HG03039 (cell line): Measurements from ENCODE around the gene HEBP2.

Source experiments
- ATAC-seq: cut with Tn5 transposase; IDR thresholded peaks from one replicate; pipeline ENCODE4 v1.9.1; 2021; ENCODE audit warnings: mild to moderate bottlenecking, moderate library complexity; ENCODE audit not compliant: unreplicated experiment

Gene HEBP2

DNA sequence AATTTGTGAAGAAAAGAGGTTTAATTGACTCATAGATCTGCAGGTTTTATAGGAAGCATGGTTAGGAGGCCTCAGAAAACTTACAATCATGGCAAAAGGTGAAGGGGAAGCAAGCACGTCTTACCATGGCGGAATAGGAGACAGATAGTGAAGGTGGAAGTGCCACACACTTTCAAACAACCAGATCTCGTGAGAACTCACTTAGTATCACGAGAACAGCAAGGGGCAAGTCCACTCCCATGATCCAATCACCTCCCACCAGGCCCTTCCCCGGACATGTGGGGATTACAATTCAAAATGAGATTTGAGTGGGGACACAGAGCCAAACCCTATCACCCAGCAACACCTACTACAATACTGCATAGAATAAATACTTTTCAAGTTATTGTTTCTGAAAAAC lies 7.3 kb upstream of the HEBP2 start:
- no peak for ATAC-seq

DNA sequence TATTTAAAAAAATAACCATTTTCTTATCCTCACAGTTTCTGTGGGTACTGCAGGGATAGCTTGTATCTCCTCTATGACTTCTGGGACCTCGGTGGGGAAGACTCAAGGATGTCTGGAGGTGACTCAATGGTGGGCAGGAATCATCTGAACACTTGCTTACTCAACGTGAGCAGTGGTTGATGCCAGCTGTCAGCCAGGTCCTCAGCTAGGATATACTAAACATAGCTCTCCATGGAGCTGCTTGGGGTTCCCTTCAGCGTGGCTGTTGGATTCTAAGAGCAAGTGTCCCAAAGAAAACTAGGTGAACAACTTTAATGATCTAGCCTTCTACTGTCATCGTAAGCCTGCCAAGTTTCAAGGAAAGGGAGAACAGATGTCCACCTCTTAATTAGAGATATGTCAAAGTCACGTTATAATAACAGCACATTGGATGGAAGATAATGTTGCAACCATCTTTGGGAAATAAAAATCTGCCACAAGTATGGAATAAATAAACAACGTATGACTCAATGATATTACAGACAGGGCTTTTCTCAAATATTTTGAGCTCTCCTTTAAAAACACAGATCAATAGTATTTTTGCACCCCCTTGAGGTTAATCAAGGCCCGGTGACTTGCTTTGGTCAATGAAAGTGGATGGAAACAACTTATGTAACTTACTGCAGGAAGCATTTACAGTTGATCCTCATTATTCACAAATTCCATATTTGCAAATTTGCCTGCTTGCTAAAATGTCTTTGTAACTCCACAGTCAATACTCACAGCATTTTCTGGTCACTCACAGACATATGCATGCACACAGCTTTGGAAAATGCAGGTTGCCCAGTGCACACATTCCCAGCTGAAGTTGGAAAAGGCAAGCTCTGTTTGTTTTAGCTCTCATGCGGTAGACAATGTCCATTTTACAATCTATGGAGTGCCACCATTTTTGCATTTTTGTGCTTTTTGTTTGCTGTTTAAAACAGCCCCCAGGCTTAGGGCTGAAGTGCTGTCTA lies 6.6 kb upstream of the HEBP2 start:
- no peak for ATAC-seq

DNA sequence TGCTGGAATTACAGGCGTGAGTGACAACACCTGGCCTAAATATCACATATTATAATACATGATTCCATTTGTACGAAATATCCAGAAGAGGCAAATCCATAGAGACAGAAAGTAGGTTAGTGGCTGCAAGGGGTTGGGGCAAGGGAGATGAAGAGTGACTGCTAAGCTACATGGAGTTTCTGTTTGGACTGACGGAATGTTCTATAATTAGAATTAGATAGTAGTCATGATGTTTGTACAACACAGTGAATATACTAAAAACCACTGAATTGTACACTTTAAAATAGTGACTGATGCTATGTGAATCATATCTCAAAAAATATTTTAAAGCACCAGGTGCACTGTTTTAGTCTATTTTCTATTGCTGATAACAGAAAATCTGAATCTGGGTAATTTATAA lies 3.7 kb upstream of the HEBP2 start:
- ATAC-seq = no peak

DNA sequence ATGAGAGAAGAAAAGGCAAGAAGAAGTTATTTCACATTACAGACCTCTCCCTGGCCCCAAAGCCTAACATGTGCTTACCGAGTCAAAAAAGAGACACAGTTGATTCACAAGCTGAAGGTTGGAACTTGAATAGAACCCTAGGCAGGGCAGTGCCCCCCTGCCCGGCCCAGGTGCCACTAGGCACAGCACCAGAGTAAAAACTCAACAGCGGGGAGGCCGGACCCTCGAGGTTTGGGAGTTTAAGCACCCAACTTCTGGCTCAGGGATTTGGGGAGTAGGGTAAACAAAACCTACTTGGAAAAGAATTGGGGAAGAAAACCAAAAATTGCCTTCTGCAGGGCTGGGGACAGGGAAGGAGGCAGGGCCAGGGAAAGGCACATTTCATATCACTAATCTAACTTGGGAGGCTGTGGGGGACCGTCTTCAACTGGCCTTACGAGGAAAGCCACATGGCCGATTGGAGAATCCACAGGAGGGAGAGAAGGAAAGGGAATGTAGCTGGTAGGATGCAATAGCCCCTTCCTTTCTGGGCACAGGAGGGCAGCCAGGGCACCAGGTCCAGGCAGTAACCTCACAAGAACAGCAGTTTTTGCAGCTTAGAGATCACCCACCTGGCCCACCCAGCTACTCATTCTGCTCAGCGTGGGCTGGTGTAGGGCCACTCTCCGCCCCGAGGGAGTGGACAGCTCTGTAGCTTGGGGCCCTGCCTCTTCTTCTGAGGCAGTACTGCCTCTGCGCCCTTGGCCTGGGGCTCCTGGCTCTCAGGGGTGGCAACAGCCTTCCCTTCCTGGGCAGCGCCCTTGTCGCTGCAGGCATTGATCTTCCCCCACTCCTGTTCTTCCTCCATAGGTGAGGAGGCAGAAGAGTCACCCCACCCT lies 1.8 kb upstream of the HEBP2 start:
- no peak for ATAC-seq

DNA sequence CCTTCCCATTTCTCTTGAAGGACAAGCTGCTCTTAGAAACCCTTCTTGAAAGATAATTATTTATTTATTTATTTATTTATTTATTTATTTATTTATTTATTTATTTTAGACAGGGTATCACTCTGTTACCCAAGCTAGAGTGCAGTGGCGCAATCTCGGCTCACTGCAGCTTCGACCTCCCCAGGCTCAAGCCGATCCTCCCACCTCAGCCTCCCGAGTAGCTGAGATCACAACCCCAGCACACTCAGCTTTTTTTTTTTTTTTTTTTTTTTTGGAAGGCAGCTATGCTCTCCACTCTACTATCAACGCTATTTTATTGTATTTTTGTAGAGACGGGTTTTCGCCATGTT lies 1.2 kb upstream of the HEBP2 start:
- ATAC-seq = no peak

DNA sequence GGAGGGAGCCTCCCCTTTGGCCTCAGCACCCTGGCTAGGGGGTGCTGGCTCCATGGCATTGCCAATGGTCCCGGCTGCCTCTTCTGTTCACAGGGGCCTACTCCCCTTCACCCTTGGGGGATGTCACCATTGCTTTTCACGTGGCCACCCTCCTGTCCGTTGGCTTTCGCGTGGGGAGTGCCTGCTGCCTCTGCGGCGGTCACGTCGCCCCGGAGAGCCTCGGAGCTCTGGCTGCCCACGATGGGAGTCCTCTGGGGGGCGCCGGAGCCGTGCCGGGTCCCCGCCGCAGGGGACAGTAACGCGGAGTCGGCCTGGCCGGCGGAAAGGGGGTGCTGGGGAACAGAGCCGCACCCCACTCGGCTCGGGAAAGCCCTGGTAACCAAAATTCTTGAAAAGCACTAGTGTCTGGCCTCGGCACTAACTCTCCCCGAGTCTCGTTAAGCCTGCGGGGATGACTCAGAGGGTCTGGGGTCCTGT lies 661 bp upstream of the HEBP2 start:
- peak; percentile 1 for ATAC-seq

DNA sequence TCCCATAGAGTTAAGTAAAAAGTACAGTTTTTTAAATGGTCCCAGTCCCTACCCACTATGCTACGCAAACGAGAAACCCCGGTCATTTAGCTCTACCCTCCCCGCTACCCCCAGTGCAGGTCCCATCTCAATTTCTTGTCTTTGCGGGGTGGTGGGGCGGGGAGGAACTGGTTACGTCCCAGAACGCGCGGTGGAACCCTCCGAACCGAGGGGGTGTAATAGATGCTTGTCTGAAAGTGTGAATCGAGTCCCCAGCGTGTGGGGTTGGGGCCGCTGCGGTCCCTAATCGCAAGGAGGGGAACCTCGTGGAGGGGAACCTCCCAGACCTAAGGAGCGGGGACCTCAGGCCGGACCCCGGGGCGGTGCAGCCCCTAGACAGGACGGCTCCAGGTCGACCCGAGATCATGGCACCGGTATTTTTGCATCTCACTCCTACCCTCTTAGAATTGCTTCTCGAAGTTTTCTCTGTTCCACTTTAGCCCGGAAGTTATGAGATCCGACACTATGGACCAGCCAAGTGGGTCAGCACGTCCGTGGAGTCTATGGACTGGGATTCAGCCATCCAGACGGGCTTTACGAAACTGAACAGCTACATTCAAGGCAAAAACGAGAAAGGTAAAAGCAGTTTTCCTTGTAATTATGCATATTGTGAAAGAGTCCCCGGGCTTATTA lies 779 bp downstream of the HEBP2 start:
- peak; percentile 3 for ATAC-seq

DNA sequence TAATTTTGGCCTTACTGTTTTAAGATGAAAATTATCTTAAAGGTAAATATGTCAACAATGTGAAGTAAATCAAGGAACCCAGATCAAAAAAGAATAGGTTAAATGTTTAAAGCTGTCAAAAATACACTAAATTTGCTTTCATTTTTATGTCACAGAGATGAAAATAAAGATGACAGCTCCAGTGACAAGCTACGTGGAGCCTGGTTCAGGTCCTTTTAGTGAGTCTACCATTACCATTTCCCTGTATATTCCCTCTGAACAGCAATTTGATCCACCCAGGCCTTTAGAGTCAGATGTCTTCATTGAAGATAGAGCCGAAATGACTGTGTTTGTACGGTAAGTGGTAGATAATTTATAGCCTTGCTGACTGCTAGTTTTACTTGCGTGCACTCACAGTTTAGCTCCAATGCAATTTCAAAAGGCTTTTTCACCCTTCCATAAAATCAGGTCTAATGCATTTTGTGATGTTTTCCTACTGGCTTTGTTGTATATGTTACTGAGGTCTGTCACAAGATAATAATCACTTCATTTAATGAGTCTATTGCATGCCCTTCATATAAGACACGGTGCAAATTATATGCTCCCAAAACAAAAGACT lies 1.9 kb downstream of the HEBP2 start:
- no peak for ATAC-seq

DNA sequence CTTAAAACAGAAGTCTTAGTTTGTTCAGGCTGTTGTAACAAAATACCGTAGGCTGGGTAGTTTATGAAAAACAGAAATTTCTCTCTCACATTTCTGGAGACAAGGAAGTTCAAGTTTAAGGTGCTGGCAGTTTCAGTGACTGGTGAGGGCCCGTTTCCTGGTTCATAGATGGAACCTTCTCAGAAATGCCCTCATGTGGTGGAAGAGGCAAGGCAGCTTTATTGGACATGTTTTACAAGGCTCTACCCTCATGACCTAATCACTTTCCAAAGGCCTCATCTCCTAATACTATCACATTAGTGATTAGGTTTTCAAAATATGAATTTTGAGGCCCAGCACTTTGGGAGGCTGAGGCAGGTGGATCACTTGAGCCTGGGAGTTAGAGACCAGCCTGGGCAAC lies 2.4 kb downstream of the HEBP2 start:
- no peak for ATAC-seq

DNA sequence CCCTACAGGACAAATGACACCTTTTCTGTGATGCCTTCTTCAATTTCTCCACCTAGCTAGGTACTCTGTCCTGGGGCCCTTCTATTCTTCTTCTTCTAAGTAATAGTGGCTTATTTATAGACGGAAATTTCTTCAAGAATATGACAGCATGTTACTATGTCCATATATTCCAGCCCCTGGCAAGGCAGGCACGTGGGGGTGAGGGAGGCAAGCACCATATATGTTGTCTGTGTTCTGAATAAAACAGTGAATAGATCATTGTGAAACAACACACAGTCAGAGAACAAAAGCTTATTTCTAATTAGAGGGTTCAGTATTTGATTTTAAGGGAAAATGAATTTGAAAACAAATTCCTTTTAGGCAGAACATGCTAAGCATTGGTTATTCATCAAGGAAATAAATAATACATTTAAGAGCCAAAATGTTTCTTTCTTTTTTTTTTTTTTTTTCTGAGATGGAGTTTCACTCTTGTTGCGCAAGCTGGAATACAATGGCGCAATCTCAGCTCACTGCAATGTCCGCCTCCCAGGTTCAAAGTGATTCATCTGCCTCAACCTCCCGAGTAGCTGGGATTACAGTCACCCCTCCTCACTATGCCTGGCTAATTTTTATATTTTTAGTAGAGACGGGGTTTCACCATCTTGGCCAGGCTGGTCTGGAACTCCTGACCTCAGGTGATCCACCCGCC lies 6.2 kb downstream of the HEBP2 start:
- ATAC-seq = no peak

DNA sequence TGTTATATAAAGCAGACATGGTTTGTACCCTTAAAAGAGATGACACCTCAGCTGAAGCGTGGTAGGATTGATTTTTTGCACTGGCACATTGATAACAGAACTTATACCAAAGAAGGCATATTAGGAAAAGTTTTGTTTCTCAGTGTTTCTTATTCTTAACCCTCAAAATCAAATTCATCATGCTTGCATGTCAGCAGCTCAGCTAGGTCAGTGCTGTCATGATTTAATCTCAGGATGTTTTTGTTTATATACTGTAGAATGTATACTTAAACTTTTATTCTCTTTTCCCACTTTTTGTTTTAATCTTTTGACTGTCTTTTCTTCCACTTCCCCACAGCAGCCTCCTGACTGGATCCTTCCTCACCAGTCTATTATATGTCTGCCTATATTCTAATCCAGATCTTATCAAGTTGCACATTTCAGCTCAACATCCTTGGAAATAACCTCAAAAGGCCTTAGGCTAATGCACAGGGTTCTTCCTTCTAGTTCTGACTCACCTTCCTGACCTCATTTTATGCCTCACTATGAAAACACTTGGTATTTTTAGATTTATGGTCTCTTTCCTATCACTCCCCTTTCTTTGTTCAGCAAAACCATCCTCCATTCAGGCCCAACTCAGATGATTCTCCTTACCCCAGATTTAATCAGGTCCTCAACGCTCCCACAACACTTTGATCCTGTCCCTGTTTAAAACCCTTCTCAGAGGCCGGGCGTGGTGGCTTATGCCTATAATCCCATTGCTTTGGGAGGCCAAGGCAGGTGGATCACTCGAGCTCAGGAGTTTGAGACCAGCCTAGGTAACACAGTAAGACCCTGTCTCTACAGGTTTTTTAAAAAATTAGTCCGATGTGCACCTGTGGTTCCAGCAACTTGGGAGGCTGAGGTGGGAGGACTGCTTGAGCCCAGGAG lies 7.2 kb downstream of the HEBP2 start:
- ATAC-seq = peak; percentile 57

DNA sequence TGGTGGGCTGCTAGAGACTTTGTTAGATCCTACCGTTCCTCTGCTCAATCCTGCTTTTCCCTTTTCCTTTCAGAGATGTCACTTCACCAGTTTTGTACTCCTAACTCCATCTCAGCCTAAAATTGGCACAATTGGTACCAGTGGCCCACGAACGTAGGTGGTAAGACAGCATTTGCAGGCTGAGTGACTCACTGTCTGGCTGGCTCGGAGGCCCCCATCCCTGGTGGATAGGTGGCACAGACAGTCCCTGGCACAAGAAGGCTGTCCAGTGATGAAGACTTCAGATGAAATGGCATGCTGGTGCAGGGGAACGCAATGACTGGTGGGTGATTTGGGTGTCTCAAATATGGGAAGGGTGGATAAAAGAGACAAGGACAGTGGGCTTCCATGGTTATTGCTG lies 11.1 kb downstream of the HEBP2 start:
- no peak for ATAC-seq

DNA sequence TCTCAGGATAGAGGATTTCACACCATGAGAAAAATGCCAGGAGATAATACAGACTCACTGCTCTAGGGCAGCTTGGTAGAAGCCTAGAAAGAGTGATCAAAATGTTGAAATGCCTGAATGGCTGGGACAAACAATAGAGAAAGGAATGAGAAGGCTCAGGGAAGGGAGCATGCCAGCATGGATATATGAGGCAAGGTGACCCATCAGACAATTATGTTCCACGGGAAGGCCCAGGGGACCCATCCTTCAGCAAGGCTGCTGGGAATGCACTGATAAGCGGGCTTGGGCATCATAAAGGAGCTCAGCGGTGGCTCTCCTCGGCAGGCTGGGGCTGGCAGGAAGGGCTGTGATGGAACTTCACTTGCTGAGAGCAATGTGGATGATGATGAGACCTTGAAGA lies 12.2 kb downstream of the HEBP2 start:
- no peak for ATAC-seq

DNA sequence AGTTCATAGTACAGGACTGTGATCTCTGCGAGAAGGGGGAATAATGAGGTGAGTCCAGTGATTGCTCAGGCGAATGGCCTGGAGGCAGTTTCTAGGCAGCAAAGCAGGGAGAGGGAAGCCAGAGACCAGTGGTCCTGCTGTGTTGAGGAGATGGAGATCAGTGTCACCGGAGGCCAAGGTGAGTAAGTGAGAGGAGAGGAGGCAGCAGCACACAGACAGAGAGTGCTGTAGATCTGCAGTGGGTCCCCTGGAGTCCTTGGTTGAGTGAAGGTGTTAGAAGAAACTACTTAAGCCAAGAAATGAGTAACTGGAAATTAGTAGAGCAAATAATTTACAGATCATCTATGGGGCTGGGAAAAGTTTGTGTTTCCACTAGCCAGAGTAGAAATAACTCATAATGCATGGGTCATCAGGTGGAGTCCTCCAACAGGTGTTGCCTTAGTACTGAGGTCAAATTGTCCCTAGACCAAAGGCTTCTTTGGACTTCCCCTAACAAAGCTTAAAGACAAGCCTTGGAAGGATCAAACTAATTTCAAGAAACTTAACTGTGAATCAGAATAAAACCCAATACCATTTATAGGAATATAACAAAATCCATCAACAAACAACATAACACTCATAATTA lies 13.6 kb downstream of the HEBP2 start:
- no peak for ATAC-seq

DNA sequence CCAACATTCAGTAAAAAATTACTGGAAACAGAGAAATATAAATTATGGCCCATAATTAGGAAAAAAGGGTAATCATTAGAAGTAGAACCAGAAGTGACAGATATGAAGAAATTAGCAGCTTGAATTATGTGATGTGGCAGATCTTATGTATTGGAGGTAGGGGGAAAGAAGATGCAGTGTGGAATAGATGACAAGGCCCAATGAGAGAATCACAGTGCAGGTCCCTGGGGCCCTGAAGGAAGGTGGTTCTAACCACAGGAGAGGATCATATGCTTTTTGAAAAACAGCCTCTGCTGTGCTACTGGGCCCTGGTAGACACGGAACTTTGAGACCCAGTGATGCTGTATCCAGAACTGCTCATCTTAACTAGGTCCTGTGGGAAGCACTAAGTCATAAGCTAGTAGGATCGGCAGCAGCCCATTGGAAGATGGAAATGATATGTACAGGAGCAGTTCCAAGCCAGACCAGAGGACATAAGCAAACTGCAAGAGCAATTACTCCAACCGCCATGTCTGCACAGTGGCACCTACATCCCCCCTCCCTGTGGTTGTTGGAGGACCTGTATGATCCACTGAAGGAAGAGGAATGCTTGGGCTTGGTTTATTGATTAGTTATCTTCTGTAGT lies 14.2 kb downstream of the HEBP2 start:
- ATAC-seq = no peak

DNA sequence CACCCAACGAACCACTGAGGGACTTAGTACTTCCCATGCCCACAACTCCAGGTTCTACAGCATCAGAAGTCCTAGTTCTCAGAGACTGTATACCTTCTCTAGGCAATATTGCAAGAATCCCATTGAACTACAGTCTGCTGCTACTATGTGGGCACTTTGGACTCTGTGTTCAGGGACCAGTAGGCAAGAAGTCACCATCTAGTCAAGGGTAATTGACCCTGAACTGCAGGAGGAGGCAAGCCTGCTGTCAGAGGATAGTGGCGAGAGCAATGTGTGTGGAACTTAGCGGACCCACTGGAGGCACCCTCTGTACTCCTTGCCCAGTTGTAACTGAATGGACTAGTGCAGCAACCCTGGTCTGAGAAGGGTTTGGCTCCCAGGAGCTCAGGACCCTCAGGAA lies 15.7 kb downstream of the HEBP2 start:
- ATAC-seq = no peak

DNA sequence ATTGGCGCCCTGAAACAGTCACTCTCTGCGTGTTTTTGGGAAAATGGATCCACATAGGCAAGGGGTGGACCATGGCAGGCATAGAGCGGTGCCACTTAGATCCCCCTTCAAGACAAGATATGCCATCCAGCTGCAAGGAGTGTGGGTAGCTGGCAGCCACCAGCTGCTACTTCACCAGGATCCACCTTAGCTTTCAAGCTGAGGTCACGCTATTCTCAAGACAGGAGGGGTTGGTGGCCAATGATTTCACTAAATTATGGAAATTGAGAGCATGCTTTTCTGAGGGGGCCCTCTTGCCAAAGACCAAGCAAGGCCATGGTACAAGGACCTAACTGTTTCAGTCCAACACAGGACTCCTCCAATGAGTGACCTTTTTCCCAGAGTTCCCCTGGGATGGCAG lies 16.3 kb downstream of the HEBP2 start:
- ATAC-seq = no peak

DNA sequence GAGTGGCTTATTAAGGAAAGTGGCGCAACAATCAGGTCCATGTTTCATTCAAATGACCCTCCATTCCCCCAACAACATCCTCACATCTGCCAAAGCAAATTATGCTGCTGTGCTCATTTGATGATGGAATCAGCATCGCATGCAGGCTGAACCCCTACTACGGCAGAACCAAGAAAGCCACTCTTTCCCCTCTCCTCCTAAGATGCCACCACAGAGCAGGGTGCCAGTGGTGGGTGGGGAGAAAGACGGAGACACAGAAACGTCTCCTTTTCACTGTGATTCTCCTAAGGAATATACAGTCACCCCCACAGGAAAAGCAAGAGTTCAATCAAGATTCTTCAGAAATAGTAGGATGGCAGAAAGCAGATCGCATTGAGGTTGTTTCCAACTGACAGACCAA lies 17.1 kb downstream of the HEBP2 start:
- no peak for ATAC-seq
